NB4 (cell line): ENCODE results near the gene RPL5.

ENCODE experiments used
- DNase-seq: peaks from one replicate; pipeline ENCODE4 v3.0.0; 2010; ENCODE audit warnings: low read depth
- H3K4me3 ChIP-seq: one replicate; pipeline ENCODE4 v1.5.1; 2011; ENCODE audit warnings: mild to moderate bottlenecking, low read depth, low read length, moderate library complexity
- MAX ChIP-seq: IDR thresholded peaks from 2 replicates; pipeline ENCODE4 v1.6.1; 2011; ENCODE audit warnings: low read depth, low read length
- MYC ChIP-seq: IDR thresholded peaks from 2 replicates; pipeline ENCODE4 v1.6.1; 2011; ENCODE audit warnings: low read depth, low read length
- POLR2A ChIP-seq: IDR thresholded peaks from 2 replicates; pipeline ENCODE4 v1.6.1; 2011; ENCODE audit warnings: mild to moderate bottlenecking; ENCODE audit not compliant: insufficient read length; ENCODE audit errors: extremely low read depth
- TF ChIP-seq, protein P1 (sequence below): IDR thresholded peaks from one replicate; pipeline ENCODE4 v1.5.1; 2012; ENCODE audit warnings: low read depth, low read length

Gene RPL5

DNA sequence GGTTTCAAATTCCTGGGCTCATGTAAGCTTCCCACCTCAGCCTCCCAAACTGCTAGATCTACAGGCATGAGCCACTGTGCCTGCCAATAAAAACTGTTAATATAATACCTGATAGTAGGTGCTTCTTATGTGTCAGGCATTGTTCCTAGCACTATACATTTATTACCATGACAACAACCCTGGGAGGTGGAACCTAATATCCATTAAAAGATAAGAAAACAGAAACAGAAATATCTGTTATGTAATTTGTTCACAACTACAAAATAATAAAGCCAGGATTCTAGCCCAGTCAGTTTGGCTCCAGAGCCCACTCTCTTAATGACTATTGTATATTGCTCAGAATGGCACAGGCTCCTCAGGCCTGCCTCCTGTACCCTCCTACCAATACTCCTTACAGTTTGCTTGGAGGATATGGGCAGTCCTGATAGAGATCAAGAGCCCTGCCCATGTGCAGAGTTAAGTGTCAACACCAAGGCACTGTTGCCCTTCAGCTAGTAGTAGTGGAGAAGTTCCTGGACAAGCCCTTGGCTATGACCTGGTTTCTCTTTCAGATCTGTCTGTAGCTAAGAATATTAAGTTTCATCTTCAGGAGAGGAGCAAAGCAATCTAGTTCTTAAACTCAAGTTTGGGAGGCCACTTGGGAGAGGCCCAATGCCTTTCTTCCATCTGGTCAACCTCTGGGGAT, 22.4 kb downstream of the RPL5 start:
- no peak for TF ChIP-seq POLR2A
- TF ChIP-seq, protein P1, sequence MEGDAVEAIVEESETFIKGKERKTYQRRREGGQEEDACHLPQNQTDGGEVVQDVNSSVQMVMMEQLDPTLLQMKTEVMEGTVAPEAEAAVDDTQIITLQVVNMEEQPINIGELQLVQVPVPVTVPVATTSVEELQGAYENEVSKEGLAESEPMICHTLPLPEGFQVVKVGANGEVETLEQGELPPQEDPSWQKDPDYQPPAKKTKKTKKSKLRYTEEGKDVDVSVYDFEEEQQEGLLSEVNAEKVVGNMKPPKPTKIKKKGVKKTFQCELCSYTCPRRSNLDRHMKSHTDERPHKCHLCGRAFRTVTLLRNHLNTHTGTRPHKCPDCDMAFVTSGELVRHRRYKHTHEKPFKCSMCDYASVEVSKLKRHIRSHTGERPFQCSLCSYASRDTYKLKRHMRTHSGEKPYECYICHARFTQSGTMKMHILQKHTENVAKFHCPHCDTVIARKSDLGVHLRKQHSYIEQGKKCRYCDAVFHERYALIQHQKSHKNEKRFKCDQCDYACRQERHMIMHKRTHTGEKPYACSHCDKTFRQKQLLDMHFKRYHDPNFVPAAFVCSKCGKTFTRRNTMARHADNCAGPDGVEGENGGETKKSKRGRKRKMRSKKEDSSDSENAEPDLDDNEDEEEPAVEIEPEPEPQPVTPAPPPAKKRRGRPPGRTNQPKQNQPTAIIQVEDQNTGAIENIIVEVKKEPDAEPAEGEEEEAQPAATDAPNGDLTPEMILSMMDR = no peak
- no peak for TF ChIP-seq MAX
- TF ChIP-seq MYC = no peak
- no peak overlapping the region for H3K4me3 ChIP-seq
- no peak for DNase-seq

DNA sequence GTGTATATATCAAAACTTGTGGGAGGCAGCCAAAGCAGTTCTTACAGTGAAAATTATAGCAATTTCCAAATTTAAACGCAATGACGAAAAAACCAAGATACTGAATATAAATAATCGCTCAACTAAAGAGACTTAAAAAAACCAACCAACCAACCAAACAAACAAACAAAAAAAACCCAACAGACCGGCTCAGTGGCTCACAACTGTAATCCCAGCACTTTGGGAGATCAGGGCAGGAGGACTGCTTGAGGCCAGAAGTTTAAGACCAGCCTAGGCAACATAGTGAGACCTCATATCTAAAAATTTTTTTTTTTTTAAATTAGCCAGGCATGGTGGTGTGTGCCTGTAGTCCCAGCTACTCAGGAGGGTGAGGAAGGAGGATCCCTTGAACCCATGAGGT, 23.4 kb downstream of the RPL5 start:
- H3K4me3 ChIP-seq = no peak overlapping the region
- TF ChIP-seq MAX (no peak), POLR2A (no peak), MYC (no peak)
- TF ChIP-seq, protein P1 = no peak
- no peak for DNase-seq

DNA sequence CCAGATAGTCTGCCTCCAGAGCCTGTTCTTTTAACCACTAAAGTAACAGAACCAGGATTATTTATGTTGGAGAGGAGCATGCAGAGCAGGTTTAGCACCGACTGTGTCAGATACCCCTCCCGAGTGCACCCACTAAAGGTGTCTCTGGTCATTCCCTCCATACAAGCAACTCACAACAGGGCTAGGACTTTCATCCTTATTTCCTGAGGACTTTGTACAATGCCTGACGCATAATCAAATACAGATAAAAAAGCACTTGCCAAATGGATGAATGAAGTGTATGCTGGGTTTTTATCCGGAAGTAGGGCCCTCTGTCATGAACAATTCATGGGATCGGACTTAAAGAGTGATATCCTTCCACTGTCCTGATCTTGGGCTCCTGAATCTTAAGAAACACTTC, 26.0 kb downstream of the RPL5 start:
- DNase-seq = no peak

GRCh38 chr1:92858564-92859399, 26.9 kb downstream of the RPL5 start:
- peak; percentile 80 for DNase-seq
- H3K4me3 ChIP-seq = no peak overlapping the region
- TF ChIP-seq MYC = no peak
- TF ChIP-seq, protein P1 = peak; percentile 80

More for the DNA sequence above, 26.0 kb downstream of the RPL5 start:
- TF ChIP-seq MAX = no peak
- TF ChIP-seq, protein P1 = no peak
- no peak for TF ChIP-seq POLR2A
- no peak for TF ChIP-seq MYC
- no peak overlapping the region for H3K4me3 ChIP-seq

DNA sequence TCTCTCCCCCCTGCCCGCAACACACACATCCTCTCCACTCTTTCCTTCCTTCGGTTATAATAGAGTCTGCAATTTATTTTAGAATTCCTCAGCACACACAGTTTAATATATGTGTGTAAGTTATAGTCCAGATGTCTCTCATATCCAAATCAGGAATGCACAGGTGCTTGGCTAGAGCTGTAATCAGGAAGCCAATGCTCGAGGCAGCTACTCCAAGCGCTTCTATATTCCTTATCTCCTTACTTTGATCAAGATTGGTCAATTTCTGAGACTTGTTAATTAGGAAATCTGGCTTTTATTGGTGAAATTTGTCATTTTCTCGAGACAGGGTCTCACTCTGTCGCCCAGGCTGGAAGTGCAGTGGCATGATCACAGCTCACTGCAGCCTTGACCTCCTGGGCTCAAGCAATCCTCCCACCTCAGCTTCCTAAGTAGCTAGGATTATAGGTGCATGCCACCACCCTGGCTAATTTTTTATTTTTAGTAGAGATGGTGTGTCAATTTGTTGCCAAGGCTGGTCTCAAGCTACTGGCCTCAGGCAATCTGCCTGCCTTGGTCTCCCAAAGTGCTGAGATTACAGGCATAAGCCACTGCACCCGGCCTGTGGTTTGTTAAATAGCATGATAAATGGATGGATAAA, 27.7 kb downstream of the RPL5 start:
- DNase-seq = no peak
- TF ChIP-seq MAX = no peak
- no peak for TF ChIP-seq POLR2A
- TF ChIP-seq MYC = no peak
- TF ChIP-seq, protein P1 = no peak
- no peak overlapping the region for H3K4me3 ChIP-seq
